NK-92 treated with Interleukin-12 subunit alpha and Interleukin-12 subunit beta, amount 100 ng/mL, for 24 hours (cell line): ENCODE data around the gene CYTH3.

ENCODE experiments used
- DNase-seq: peaks from one replicate; lab custom pipeline; 2025; lab: John Stamatoyannopoulos, UW

Gene CYTH3

GRCh38 chr7:6256677-6257535, 15.5 kb downstream of the CYTH3 start:
- no peak for DNase-seq

GRCh38 chr7:6256109-6256483, 16.3 kb downstream of the CYTH3 start:
- no peak for DNase-seq

GRCh38 chr7:6254866-6255265, 17.6 kb downstream of the CYTH3 start:
- DNase-seq, result no peak

GRCh38 chr7:6252748-6253147, 19.7 kb downstream of the CYTH3 start:
- DNase-seq, result no peak

- no peak for DNase-seq
Observed at GRCh38 chr7:6252341-6252746, 20.1 kb downstream of the CYTH3 start.

- no peak for DNase-seq
Observed at GRCh38 chr7:6251653-6252052, 20.8 kb downstream of the CYTH3 start.

- DNase-seq, result no peak
Observed at GRCh38 chr7:6250364-6250833, 22.0 kb downstream of the CYTH3 start.

- no peak for DNase-seq
Observed at GRCh38 chr7:6249043-6249442, 23.4 kb downstream of the CYTH3 start.

- DNase-seq, result no peak
Observed at GRCh38 chr7:6248581-6248980, 23.8 kb downstream of the CYTH3 start.

- DNase-seq, result no peak
Observed at GRCh38 chr7:6246251-6246917, 26.0 kb downstream of the CYTH3 start.

- DNase-seq, result no peak
Observed at GRCh38 chr7:6244021-6244420, 28.4 kb downstream of the CYTH3 start.

- no peak for DNase-seq
Observed at GRCh38 chr7:6243168-6243567, 29.3 kb downstream of the CYTH3 start.

GRCh38 chr7:6242561-6242960, 29.9 kb downstream of the CYTH3 start:
- no peak for DNase-seq

- no peak for DNase-seq
Observed at GRCh38 chr7:6241607-6241973, 30.8 kb downstream of the CYTH3 start.

GRCh38 chr7:6238309-6238925, 34.0 kb downstream of the CYTH3 start:
- DNase-seq, result no peak

- no peak for DNase-seq
Observed at GRCh38 chr7:6237730-6238129, 34.7 kb downstream of the CYTH3 start.

GRCh38 chr7:6237011-6237410, 35.4 kb downstream of the CYTH3 start:
- no peak for DNase-seq

GRCh38 chr7:6235029-6235871, 37.2 kb downstream of the CYTH3 start:
- no peak for DNase-seq

GRCh38 chr7:6234384-6234783, 38.0 kb downstream of the CYTH3 start:
- DNase-seq, result no peak

GRCh38 chr7:6232534-6232933, 39.9 kb downstream of the CYTH3 start:
- DNase-seq, result no peak

GRCh38 chr7:6232116-6232515, 40.3 kb downstream of the CYTH3 start:
- DNase-seq, result no peak

- no peak for DNase-seq
Observed at GRCh38 chr7:6231184-6231583, 41.2 kb downstream of the CYTH3 start.
